GM23248 (cell line): Measurements from ENCODE around the gene RFX2.

Experiments used
- EZH2 ChIP-seq: fragments of 200-600 bp; sonication (generic); IDR thresholded peaks from 2 replicates; pipeline ENCODE4 v1.6.1; 2018; ENCODE audit warnings: antibody characterized with exemption, mild to moderate bottlenecking; ENCODE audit not compliant: insufficient read depth, poor library complexity, severe bottlenecking
- EZH2phosphoT487 ChIP-seq: fragments of 200-600 bp; sonication (generic); IDR thresholded peaks from 2 replicates; pipeline ENCODE4 v1.6.1; 2018; ENCODE audit warnings: antibody characterized with exemption, moderate library complexity, mild to moderate bottlenecking, low read depth; ENCODE audit not compliant: insufficient read depth

- TF ChIP-seq EZH2phosphoT487 (no peak), EZH2 (no peak)
Observed at GRCh38 chr19:6138066-6138465, 27.8 kb upstream of the RFX2 start.
